Heart right ventricle (tissue), 16 donors: ENCODE measurements around the gene BNIPL. TPM values are rescaled to one million over a fixed set of nuclear protein-coding genes. Genes with fewer than 3 reads are reported as not detected.

Source experiments
- ATAC-seq, 8 donors: fragments of 200-7000 bp; cut with Tn5 transposase; one replicate each; pipeline ENCODE4 v1.9.1; 2020; ENCODE audit warnings: mild to moderate bottlenecking in 8 of 8, moderate library complexity in 8 of 8, moderate number of reproducible peaks in 1 of 8
- DNase-seq, 2 donors: peaks; one replicate each; pipeline ENCODE4 v3.0.0-alpha.2; 2020
- H3K27ac ChIP-seq, 10 donors: fragments of 200-600 bp; sonication (generic) in 2 of 10; one replicate each; pipeline versions ENCODE4 v1.5.0 to v1.8.0; 2020 to 2022; ENCODE audit warnings: mild to moderate bottlenecking in 3 of 10
- H3K27me3 ChIP-seq, 7 donors: fragments of 200-600 bp; one replicate each; pipeline ENCODE4 v1.8.0; 2021 to 2022; ENCODE audit warnings: mild to moderate bottlenecking in 2 of 7
- H3K36me3 ChIP-seq, 9 donors: fragments of 200-600 bp; sonication (generic) in 1 of 9; one replicate each; pipeline versions ENCODE4 v1.5.0 to v1.8.0; 2020 to 2022; ENCODE audit warnings: mild to moderate bottlenecking in 2 of 9
- H3K4me1 ChIP-seq, 9 donors: fragments of 200-600 bp; sonication (generic) in 1 of 9; one replicate each; pipeline versions ENCODE4 v1.5.0 to v1.8.0; 2020 to 2022; ENCODE audit warnings: mild to moderate bottlenecking in 4 of 9
- H3K4me3 ChIP-seq, 10 donors: fragments of 200-600 bp; sonication (generic) in 2 of 10; one replicate each; pipeline versions ENCODE4 v1.5.0 to v1.8.0; 2020 to 2022; ENCODE audit warnings: mild to moderate bottlenecking in 7 of 10, moderate library complexity in 2 of 10
- H3K9me3 ChIP-seq, 11 donors: fragments of 200-600 bp in 10 of 11; sonication (generic) in 2 of 11; one replicate each; pipeline versions ENCODE4 v1.5.0 to v1.8.0; 2013 to 2022; ENCODE audit warnings: mild to moderate bottlenecking in 2 of 11, control low read depth in 1 of 11, moderate library complexity in 1 of 11
- WGBS, 2 donors: extraction: QIAGEN DNeasy Blood & Tissue Kit; methylation state at CpG; one replicate each; pipeline ENCODE4 v1.1.7; 2013; ENCODE audit warnings: inconsistent platforms in 1 of 2; 5-methylcytosine and 5-hydroxymethylcytosine counted together
- intact Hi-C, 10 donors: fragments of 100-400 bp; cut with DNase I; formaldehyde crosslinking; loops; one replicate each; pipeline versions ENCODE4 v1.11.1 to v1.14.2; 2022
- polyA plus RNA-seq, 2 donors: library from polyadenylated mRNA; stranded (reverse); fragments of 200-250 nt; gene quantifications; one replicate each; pipeline ENCODE4 v1.2.3, GENCODE V29; 2013
- total RNA-seq, 10 donors: library from RNA; stranded (reverse); fragmentation: NEBNext Ultra II Directional in 3 of 10; extraction: Animal tissue kit (Norgen Biotek cat#: 25700) in 3 of 10; gene quantifications; one replicate each; pipeline versions ENCODE4 v1.2.1 to v1.2.4, GENCODE V29; 2021 to 2023
- TF ChIP-seq, protein P1 (sequence below), 9 donors: fragments of 200-600 bp; sonication (generic) in 2 of 9; IDR thresholded peaks; one replicate each; pipeline versions ENCODE4 v1.5.0 to v1.8.0; 2021 to 2022; ENCODE audit warnings: antibody characterized with exemption in 9 of 9, mild to moderate bottlenecking in 5 of 9, moderate library complexity in 1 of 9
- donor health status: Arrhythmogenic right ventricular cardiomyopathy.
- donor health status: ischemic (EF 13 %, LVEDD 7.1; RV severe dilation, severe dysfunction).
- donor health status: healthy with polysubstance abuse.
- donor health status: DM: no; HTN: yes; CAD: no.
- donor health status: DM: no; HTN: no; CAD: no.
- donor health status: ischemic (EF 25% LVEDD 6.9; RV normal size, moderate dysfunction).
- donor health status: ischemic (EF 25% LVEDD 5.7; RV mildly dilated, moderate dysfunction).
- donor health status: healthy.
- donor health status: DM: yes; HTN: yes; CAD: no.
- donor health status: Ischemic cardiomyopathy.
- donor health status: ischemic (EF 35%, LVEDD 5.7; RV mildly dilated, moderate dysfunction).
- donor health status: nonischemic (EF 11% LVEDD 7.7; RV severe dilation, severe dysfunction).
- donor health status: DM: yes; HTN: yes; CAD: no.
- donor health status: PGD.
- donor health status: ischemic (EF 29% LVEDD 5.4; RV normal size, mild dysfunction).
- donor health status: nonischemic (EF 23%, LVEDD 6.1; RV moderate dilation, normal function).

Gene BNIPL
- total and polyA plus RNA-seq, 12 donors, result 0.06 to 1.8 (median 0.32) TPM

DNA sequence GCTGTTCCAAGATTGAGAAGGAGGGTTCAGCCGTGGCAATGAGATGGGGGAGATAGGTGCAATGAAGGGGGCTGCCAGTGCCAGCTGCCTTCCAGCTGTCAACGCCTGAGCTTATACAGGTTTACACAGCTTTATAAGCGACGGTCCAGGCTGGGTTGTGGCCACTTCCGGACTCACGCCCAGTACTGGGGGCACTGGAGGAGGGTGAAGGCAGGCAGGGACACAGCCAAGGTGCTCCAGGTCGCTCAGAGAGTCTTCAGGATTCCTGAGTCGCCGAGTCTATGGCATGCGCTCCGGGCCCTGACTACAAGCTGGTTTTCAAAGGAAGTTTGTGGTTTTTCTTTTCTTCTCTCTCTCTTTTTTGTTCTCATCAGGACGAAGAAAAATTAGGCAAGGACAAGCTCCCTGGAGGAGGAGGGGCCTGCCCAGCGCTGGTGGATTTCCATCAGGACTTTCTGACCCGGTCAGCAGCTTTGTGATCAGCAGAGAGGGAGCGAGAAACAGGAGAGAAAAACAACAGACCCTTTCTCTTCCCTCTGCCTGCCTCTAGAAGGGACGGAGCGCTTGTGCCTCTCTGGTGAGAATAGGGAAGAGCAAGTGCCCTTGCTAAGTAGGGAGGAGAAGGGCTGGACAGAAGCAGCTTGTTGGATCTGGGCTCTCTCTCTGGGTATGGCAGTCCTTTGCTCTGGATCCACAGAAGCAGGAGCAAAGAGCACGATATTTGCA lies 29.9 kb upstream of the BNIPL start, which contains the start of gene MINDY1:
Gene MINDY1, minus strand, starts transcription at position 576 of the 726 bp plus-strand sequence. CDS start 4,285 bp downstream, outside the sequence.
- peak within 1 kb of the TSS; percentile 52 to 84 (median 75) for H3K4me3 ChIP-seq
- no peaks in the 10 kb centered on the region for H3K27me3 ChIP-seq
- peaks cover 3 to 90% (median 77%) of the 10 kb centered on the region in 9 donors for H3K4me1 ChIP-seq
- 0 to 1% methylated on average over 18 of the region's 18 CpGs for WGBS, 2 donors
- peak; percentile 52 to 79 for DNase-seq
- peak within 1 kb of the TSS; percentile 79 to 96 (median 92) for H3K27ac ChIP-seq
- peak; percentile 70 to 84 (median 78) for ATAC-seq
- TF ChIP-seq, protein P1, sequence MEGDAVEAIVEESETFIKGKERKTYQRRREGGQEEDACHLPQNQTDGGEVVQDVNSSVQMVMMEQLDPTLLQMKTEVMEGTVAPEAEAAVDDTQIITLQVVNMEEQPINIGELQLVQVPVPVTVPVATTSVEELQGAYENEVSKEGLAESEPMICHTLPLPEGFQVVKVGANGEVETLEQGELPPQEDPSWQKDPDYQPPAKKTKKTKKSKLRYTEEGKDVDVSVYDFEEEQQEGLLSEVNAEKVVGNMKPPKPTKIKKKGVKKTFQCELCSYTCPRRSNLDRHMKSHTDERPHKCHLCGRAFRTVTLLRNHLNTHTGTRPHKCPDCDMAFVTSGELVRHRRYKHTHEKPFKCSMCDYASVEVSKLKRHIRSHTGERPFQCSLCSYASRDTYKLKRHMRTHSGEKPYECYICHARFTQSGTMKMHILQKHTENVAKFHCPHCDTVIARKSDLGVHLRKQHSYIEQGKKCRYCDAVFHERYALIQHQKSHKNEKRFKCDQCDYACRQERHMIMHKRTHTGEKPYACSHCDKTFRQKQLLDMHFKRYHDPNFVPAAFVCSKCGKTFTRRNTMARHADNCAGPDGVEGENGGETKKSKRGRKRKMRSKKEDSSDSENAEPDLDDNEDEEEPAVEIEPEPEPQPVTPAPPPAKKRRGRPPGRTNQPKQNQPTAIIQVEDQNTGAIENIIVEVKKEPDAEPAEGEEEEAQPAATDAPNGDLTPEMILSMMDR (IDR thresholded peaks at IDR 0.05), result peak in 8 of 9 donors; percentile 23 to 63 (median 50)
- H3K36me3 ChIP-seq, result peaks cover 0 to 12% (median 2%) of the 10 kb centered on the region in 9 donors
- intact Hi-C loops, result loop anchor here in 3 of 10 donors (2.0 to 10.0 kb wide), 3 partner anchors 28 to 56 kb away; partner anchors contain the start of genes CDC42SE1 (in 1 of the 3) and MLLT11 (in 1 of the 3)
- no peaks in the 10 kb centered on the region for H3K9me3 ChIP-seq

DNA sequence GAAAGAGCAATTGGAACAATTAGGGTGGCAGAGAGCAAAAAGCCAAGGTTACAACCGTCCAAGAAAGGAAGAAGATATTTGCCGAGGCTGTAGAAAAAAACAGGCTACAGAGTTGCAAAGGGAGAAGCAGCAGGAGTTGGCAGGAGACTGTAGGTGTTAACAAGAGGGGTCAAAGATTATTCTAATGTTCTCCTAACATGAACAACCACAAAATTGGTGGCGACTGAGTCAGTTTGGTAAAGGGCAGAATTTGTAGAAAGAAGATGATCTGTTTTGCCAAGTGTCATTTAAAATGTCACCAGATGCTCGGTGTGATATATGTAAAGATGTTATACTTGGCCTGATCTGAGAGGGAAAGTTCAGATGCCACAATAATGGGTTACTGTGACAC lies 28.5 kb upstream of the BNIPL start:
- Histone ChIP-seq H3K36me3 (peaks cover 0 to 1% (median 0%) of the 10 kb centered on the region in 9 donors), H3K27me3 (no peaks in the 10 kb centered on the region), H3K27ac (peak overlapping the region; percentile 52 to 96 (median 92)), H3K9me3 (no peaks in the 10 kb centered on the region), H3K4me1 (peaks cover 6 to 90% (median 81%) of the 10 kb centered on the region in 9 donors), H3K4me3 (peak overlapping the region in 7 of 10 donors; percentile 58 to 84 (median 74))
- intact Hi-C loops, result loop anchor here in 3 of 10 donors (2.0 to 10.0 kb wide), 3 partner anchors 29 to 54 kb away; partner anchors contain the start of genes CDC42SE1 (in 1 of the 3) and MLLT11 (in 1 of the 3)
- ATAC-seq, result no peak
- TF ChIP-seq, protein P1 (IDR thresholded peaks at IDR 0.05), result no peak
- 13 to 16% methylated on average over 4 of the region's 4 CpGs for WGBS, 2 donors
- no peak for DNase-seq

DNA sequence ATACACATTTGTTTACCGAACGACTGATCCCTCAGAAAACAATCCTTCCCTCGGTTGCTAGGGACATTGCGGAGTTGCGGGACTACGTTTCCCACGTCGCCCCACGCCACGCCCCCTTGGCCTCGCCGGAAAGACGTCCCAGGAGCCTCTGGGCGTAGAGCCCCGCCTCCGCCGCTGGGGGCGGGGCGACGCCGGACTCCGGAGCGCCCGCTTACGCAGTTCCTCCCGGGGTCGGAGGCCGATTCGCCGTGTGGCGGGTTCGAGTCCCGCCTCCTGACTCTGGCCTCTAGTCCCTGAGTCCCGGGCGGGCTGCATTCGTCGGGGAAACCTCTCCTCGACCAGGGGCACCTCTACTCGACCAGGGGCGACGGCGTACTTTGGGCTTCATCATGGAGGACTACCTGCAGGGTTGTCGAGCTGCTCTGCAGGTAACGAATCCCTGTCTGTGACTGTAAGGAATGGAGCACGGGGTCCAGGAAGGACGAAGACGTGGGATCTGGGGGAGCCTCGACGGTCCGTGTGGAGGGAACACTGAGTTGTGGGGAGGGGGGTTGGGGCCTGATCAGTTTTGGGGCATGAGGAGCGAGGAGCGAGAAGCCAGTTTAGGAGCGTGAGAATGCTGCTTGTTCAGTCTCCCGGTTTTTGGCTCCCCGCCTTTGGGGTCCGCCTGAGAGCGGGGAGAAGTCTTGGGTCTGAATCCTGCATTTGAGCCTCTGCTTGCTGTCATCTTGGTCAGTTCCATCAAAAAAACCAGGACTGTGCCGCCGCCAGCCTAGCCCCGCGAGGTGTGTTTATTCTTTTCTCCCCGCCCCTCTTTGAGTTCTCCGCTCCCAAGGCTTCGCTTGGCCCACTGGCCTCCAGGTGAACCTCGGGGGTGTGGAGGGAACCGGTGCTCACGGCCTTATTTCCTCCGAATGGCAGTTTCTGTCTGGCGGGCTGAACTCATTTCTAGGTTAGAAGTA lies 27.9 kb upstream of the BNIPL start, which contains the start of gene PRUNE1:
Gene PRUNE1, plus strand, starts transcription at position 206 of the 962 bp plus-strand sequence. Its CDS starts 184 bp downstream, at position 390.
- 1% methylated on average over 69 of the region's 69 CpGs for WGBS, 2 donors

More for the DNA sequence above, 27.9 kb upstream of the BNIPL start, which contains the start of gene PRUNE1:
- Histone ChIP-seq H3K4me3 (peak within 1 kb of the TSS; percentile 47 to 85 (median 76)), H3K9me3 (no peaks in the 10 kb centered on the region), H3K36me3 (peaks cover 0 to 4% (median 0%) of the 10 kb centered on the region in 9 donors), H3K27ac (peak within 1 kb of the TSS; percentile 52 to 96 (median 92)), H3K4me1 (peaks cover 12 to 90% (median 81%) of the 10 kb centered on the region in 9 donors), H3K27me3 (no peaks in the 10 kb centered on the region)
- intact Hi-C loops, result loop anchor here in 2 of 10 donors (5.0 to 10.0 kb wide), 2 partner anchors 46 to 54 kb away; partner anchors contain the start of genes CDC42SE1 (in 1 of the 2) and MLLT11 (in 1 of the 2)
- DNase-seq (peak; percentile 97 to 98), ATAC-seq (peak; percentile 91 to 95 (median 93))
- TF ChIP-seq, protein P1 (IDR thresholded peaks at IDR 0.05), result peak in 2 of 9 donors; percentile 9 to 25
